Trophoblast cell (in vitro differentiated cells and primary cell): ENCODE data around the gene ZNF189. TPM values are rescaled to one million over a fixed set of nuclear protein-coding genes. Genes with fewer than 3 reads are reported as not detected.

Experiments used
- DNase-seq, 2 donors: peaks; one replicate each; pipeline ENCODE4 v3.0.0-alpha.2; 2016
- H2AFZ ChIP-seq: 2 replicates; pipeline ENCODE4 v1.6.1; 2013; ENCODE audit warnings: low read length, moderate library complexity, mild to moderate bottlenecking; ENCODE audit not compliant: insufficient read depth, poor library complexity
- H2AK5ac ChIP-seq: 2 replicates; pipeline ENCODE4 v1.6.1; 2013; ENCODE audit warnings: mild to moderate bottlenecking, low read length
- H2BK120ac ChIP-seq: 2 replicates; pipeline ENCODE4 v1.6.1; 2013; ENCODE audit warnings: low read length, mild to moderate bottlenecking, moderate library complexity; ENCODE audit not compliant: insufficient read depth, poor library complexity
- H2BK12ac ChIP-seq: 2 replicates; pipeline ENCODE4 v1.6.1; 2013; ENCODE audit warnings: mild to moderate bottlenecking, low read length, moderate library complexity
- H2BK5ac ChIP-seq: 2 replicates; pipeline ENCODE4 v1.6.1; 2013; ENCODE audit warnings: low read length, low read depth, moderate library complexity, mild to moderate bottlenecking; ENCODE audit not compliant: poor library complexity
- H3K14ac ChIP-seq: 2 replicates; pipeline ENCODE4 v1.6.1; 2013; ENCODE audit warnings: mild to moderate bottlenecking, low read length
- H3K18ac ChIP-seq: 2 replicates; pipeline ENCODE4 v1.6.1; 2013; ENCODE audit warnings: mild to moderate bottlenecking, low read length
- H3K23ac ChIP-seq: 2 replicates; pipeline ENCODE4 v1.6.1; 2013; ENCODE audit warnings: low read length
- H3K27ac ChIP-seq: 2 replicates; pipeline ENCODE4 v1.5.1; 2013; ENCODE audit warnings: low read depth, mild to moderate bottlenecking, inconsistent platforms, low read length, moderate library complexity
- H3K27me3 ChIP-seq: 2 replicates; pipeline ENCODE4 v1.6.1; 2013; ENCODE audit warnings: inconsistent platforms, mild to moderate bottlenecking, low read length, moderate library complexity; ENCODE audit not compliant: insufficient read depth
- H3K36me3 ChIP-seq, 2 experiments: 1 replicate in 1 of 2; 2 replicates in 1 of 2; pipeline ENCODE4 v1.6.1; 2013; ENCODE audit warnings: low read length in 2 of 2, mild to moderate bottlenecking in 2 of 2, moderate library complexity in 1 of 2; ENCODE audit not compliant: insufficient read depth in 2 of 2, control insufficient read depth in 1 of 2
- H3K4ac ChIP-seq: 2 replicates; pipeline ENCODE4 v1.6.1; 2013; ENCODE audit warnings: low read depth, mild to moderate bottlenecking, low read length, moderate library complexity
- H3K4me1 ChIP-seq, 2 experiments: 1 replicate in 1 of 2; 2 replicates in 1 of 2; pipeline ENCODE4 v1.6.1; 2013; ENCODE audit warnings: low read length in 2 of 2, mild to moderate bottlenecking in 2 of 2, moderate library complexity in 1 of 2; ENCODE audit not compliant: insufficient read depth in 2 of 2, control insufficient read depth in 1 of 2
- H3K4me2 ChIP-seq: 2 replicates; pipeline ENCODE4 v1.6.1; 2013; ENCODE audit warnings: inconsistent platforms, mild to moderate bottlenecking, low read length, moderate library complexity
- H3K4me3 ChIP-seq: 2 replicates; pipeline ENCODE4 v1.5.1; 2013; ENCODE audit warnings: mild to moderate bottlenecking, low read depth, low read length, inconsistent platforms
- H3K79me1 ChIP-seq: one replicate; pipeline ENCODE4 v1.6.1; 2013; ENCODE audit warnings: low read length
- H3K79me2 ChIP-seq: 2 replicates; pipeline ENCODE4 v1.6.1; 2013; ENCODE audit warnings: low read length, mild to moderate bottlenecking; ENCODE audit not compliant: control insufficient read depth, insufficient read depth, poor library complexity
- H3K9ac ChIP-seq: 2 replicates; pipeline ENCODE4 v1.6.1; 2013; ENCODE audit warnings: mild to moderate bottlenecking, low read length
- H3K9me3 ChIP-seq: 2 replicates; pipeline ENCODE4 v1.6.1; 2013; ENCODE audit warnings: low read depth, mild to moderate bottlenecking, control low read depth, inconsistent platforms, low read length; ENCODE audit not compliant: insufficient read depth
- H4K12ac ChIP-seq: 2 replicates; pipeline ENCODE4 v1.6.1; 2013; ENCODE audit warnings: low read depth, mild to moderate bottlenecking, low read length, moderate library complexity
- H4K8ac ChIP-seq: 2 replicates; pipeline ENCODE4 v1.6.1; 2013; ENCODE audit warnings: low read depth, mild to moderate bottlenecking, low read length, moderate library complexity
- H4K91ac ChIP-seq: one replicate; pipeline ENCODE4 v1.6.1; 2013; ENCODE audit warnings: low read depth, mild to moderate bottlenecking, low read length, moderate library complexity
- WGBS: extraction: QIAGEN DNeasy Blood & Tissue Kit; methylation state at CpG from one replicate; pipeline ENCODE4 v1.1.7; 2013; ENCODE audit warnings: missing lambda C conversion rate; ENCODE audit not compliant: insufficient read length, insufficient coverage; ENCODE audit errors: extremely low coverage; 5-methylcytosine and 5-hydroxymethylcytosine counted together
- polyA plus RNA-seq: library from polyadenylated mRNA; stranded (reverse); fragments of 200-250 nt; gene quantifications from 2 replicates; pipeline ENCODE4 v1.2.3, GENCODE V29; 2013

The ZNF189 gene
- polyA plus RNA-seq = 7.7 and 8.2 TPM in 2 replicates

GRCh38 chr9:101398068-101398929 lies at the start of gene ZNF189, which contains the start of gene MRPL50:
Gene ZNF189 (plus strand): TSS chr9:101398851. CDS start chr9:101399157, 306 bp downstream.
Gene MRPL50 (minus strand): TSS chr9:101398618. CDS start chr9:101398592, 26 bp downstream.
- no peaks in the 10 kb centered on the region for H3K9me3 ChIP-seq
- peak within 1 kb of the TSS; percentile 94 for H3K9ac ChIP-seq
- peak within 1 kb of the TSS; percentile 81 for H4K91ac ChIP-seq
- peak within 1 kb of the TSS; percentile 43 for H2BK5ac ChIP-seq
- H2BK12ac ChIP-seq = no peak within 1 kb of the TSS
- H2AFZ ChIP-seq = peak within 1 kb of the TSS; percentile 59
- no peaks in the 10 kb centered on the region for H3K27me3 ChIP-seq
- H4K8ac ChIP-seq = peak within 1 kb of the TSS; percentile 82
- peaks cover 2 to 8% of the 10 kb centered on the region in 2 experiments for H3K36me3 ChIP-seq
- H3K23ac ChIP-seq = no peak within 1 kb of the TSS
- peak within 1 kb of the TSS; percentile 82 for H4K12ac ChIP-seq
- H3K79me1 ChIP-seq = peaks cover 6% of the 10 kb centered on the region
- peaks cover 0 to 7% of the 10 kb centered on the region in 2 experiments for H3K4me1 ChIP-seq
- no peak within 1 kb of the TSS for H3K27ac ChIP-seq
- H3K4me3 ChIP-seq = peak within 1 kb of the TSS; percentile 85
- WGBS = no CpG with 5 or more reads among the region's 44 CpGs
- peak within 1 kb of the TSS; percentile 93 for H3K4ac ChIP-seq
- peaks cover 6% of the 10 kb centered on the region for H3K79me2 ChIP-seq
- peak within 1 kb of the TSS; percentile 76 for H3K18ac ChIP-seq
- DNase-seq = peak; percentile 95 to 97
- H2AK5ac ChIP-seq = peak within 1 kb of the TSS; percentile 20
- H3K4me2 ChIP-seq = peak within 1 kb of the TSS; percentile 79
- peak within 1 kb of the TSS; percentile 81 for H3K14ac ChIP-seq
- peak within 1 kb of the TSS; percentile 71 for H2BK120ac ChIP-seq

- Histone ChIP-seq H3K79me2 (no peaks in the 10 kb centered on the region), H2BK12ac (no peak overlapping the region), H3K79me1 (no peaks in the 10 kb centered on the region), H3K4me2 (no peak overlapping the region), H2AFZ (no peak overlapping the region), H3K9me3 (peaks cover 2% of the 10 kb centered on the region), H3K9ac (no peak overlapping the region), H4K8ac (no peak overlapping the region), H2AK5ac (no peak overlapping the region), H3K18ac (no peak overlapping the region), H3K4me3 (no peak overlapping the region), H3K27ac (no peak overlapping the region), H3K14ac (no peak overlapping the region), H3K23ac (no peak overlapping the region), H4K91ac (no peak overlapping the region), H2BK120ac (no peak overlapping the region), H3K36me3 (no peaks in the 10 kb centered on the region), H3K27me3 (no peaks in the 10 kb centered on the region), H3K4me1 (no peaks in the 10 kb centered on the region), H3K4ac (no peak overlapping the region), H4K12ac (no peak overlapping the region), H2BK5ac (no peak overlapping the region)
- no CpG with 5 or more reads among the region's 1 CpG for WGBS
- DNase-seq = peak in 1 of 2 donors; percentile 4
Measured at GRCh38 chr9:101350285-101350684, 48.4 kb upstream of the ZNF189 start.

GRCh38 chr9:101352892-101353463 lies 45.7 kb upstream of the ZNF189 start:
- Histone ChIP-seq H4K8ac (no peak overlapping the region), H3K4me2 (no peak overlapping the region), H3K4ac (no peak overlapping the region), H2BK5ac (no peak overlapping the region), H3K79me2 (no peaks in the 10 kb centered on the region), H4K91ac (no peak overlapping the region), H2BK12ac (no peak overlapping the region), H3K27ac (no peak overlapping the region), H2AFZ (no peak overlapping the region), H3K79me1 (no peaks in the 10 kb centered on the region), H3K4me1 (no peaks in the 10 kb centered on the region), H3K23ac (no peak overlapping the region), H3K18ac (no peak overlapping the region), H3K14ac (no peak overlapping the region), H4K12ac (no peak overlapping the region), H2BK120ac (no peak overlapping the region), H3K27me3 (no peaks in the 10 kb centered on the region), H3K9ac (peak overlapping the region; percentile 40), H2AK5ac (no peak overlapping the region), H3K4me3 (no peak overlapping the region), H3K9me3 (peaks cover 5% of the 10 kb centered on the region), H3K36me3 (no peaks in the 10 kb centered on the region)
- no CpG with 5 or more reads among the region's 6 CpGs for WGBS
- DNase-seq = no peak

- Histone ChIP-seq H3K9me3 (peaks cover 8% of the 10 kb centered on the region), H3K18ac (no peak overlapping the region), H2AFZ (no peak overlapping the region), H3K14ac (no peak overlapping the region), H3K4me2 (no peak overlapping the region), H3K9ac (no peak overlapping the region), H3K36me3 (no peaks in the 10 kb centered on the region), H2BK120ac (no peak overlapping the region), H2BK5ac (no peak overlapping the region), H3K27ac (no peak overlapping the region), H3K27me3 (no peaks in the 10 kb centered on the region), H3K79me1 (no peaks in the 10 kb centered on the region), H3K4ac (no peak overlapping the region), H3K23ac (no peak overlapping the region), H3K79me2 (no peaks in the 10 kb centered on the region), H4K12ac (no peak overlapping the region), H2AK5ac (no peak overlapping the region), H3K4me3 (no peak overlapping the region), H4K8ac (no peak overlapping the region), H2BK12ac (no peak overlapping the region), H4K91ac (no peak overlapping the region), H3K4me1 (no peaks in the 10 kb centered on the region)
- no CpG with 5 or more reads among the region's 2 CpGs for WGBS
- DNase-seq = no peak
Measured at GRCh38 chr9:101353683-101354082, 45.0 kb upstream of the ZNF189 start.
